Gastroesophageal sphincter (tissue), 3 donors: Measurements from ENCODE around the gene CDH15.

Source experiments
- CTCF ChIP-seq, 4 experiments: fragments of 200-600 bp in 2 of 4; fragments of 450-650 bp in 2 of 4; sonication (generic) in 1 of 4; IDR thresholded peaks; one replicate each; pipeline ENCODE4 v1.5.1; 2017 to 2019; ENCODE audit warnings: antibody characterized with exemption in 4 of 4, mild to moderate bottlenecking in 2 of 4, moderate library complexity in 2 of 4
- POLR2A ChIP-seq, 2 donors: fragments of 450-650 bp; IDR thresholded peaks; one replicate each; pipeline ENCODE4 v1.6.1; 2017; ENCODE audit warnings: antibody characterized with exemption in 2 of 2, mild to moderate bottlenecking in 2 of 2, moderate library complexity in 1 of 2

GRCh38 chr16:89217388-89218191, 46.0 kb downstream of the CDH15 start, which contains the start of gene ZNF778:
- TF ChIP-seq POLR2A (IDR thresholded peaks at IDR 0.05) (peak; percentile 72 to 75), CTCF (IDR thresholded peaks at IDR 0.05) (peak in 3 of 4 experiments; percentile 26 to 36 (median 33))
